Nephron (organoid): ENCODE results near the gene RGSL1.

Source experiments
- H3K27ac Mint-ChIP-seq, 3 experiments: 2 replicates each; pipeline ENCODE4 v1.8.0; 2020; ENCODE audit warnings: mixed read lengths in 3 of 3, mild to moderate bottlenecking in 2 of 3, moderate library complexity in 1 of 3
- H3K27me3 Mint-ChIP-seq: 2 replicates; pipeline ENCODE4 v1.8.0; 2021; ENCODE audit warnings: low read depth, mild to moderate bottlenecking, moderate library complexity, mixed read lengths
- H3K36me3 Mint-ChIP-seq: 2 replicates; pipeline ENCODE4 v1.8.0; 2020; ENCODE audit warnings: low read depth, mixed read lengths
- H3K4me1 Mint-ChIP-seq: 2 replicates; pipeline ENCODE4 v1.8.0; 2020; ENCODE audit warnings: mixed read lengths
- H3K4me3 Mint-ChIP-seq, 3 experiments: 2 replicates each; pipeline ENCODE4 v1.8.0; 2020; ENCODE audit warnings: mild to moderate bottlenecking in 3 of 3, mixed read lengths in 3 of 3, moderate library complexity in 2 of 3
- H3K9me3 Mint-ChIP-seq: 2 replicates; pipeline ENCODE4 v1.8.0; 2020; ENCODE audit warnings: mixed read lengths
- CTCF ChIP-seq, 3 experiments: fragments of 200-600 bp; sonication (generic); IDR thresholded peaks; one replicate each; pipeline ENCODE4 v1.5.0; 2021; ENCODE audit warnings: antibody characterized with exemption in 3 of 3; ENCODE audit not compliant: unreplicated experiment in 3 of 3

Gene RGSL1

GRCh38 chr1:182408435-182409075 is 41.4 kb upstream of the RGSL1 start:
- no peaks in the 10 kb centered on the region for H3K4me1 Mint-ChIP-seq

GRCh38 chr1:182410138-182410537 is 39.8 kb upstream of the RGSL1 start:
- Mint-ChIP-seq H3K9me3 (no peaks in the 10 kb centered on the region), H3K4me1 (no peaks in the 10 kb centered on the region), H3K27me3 (peaks cover 4% of the 10 kb centered on the region), H3K36me3 (no peaks in the 10 kb centered on the region), H3K27ac (no peak overlapping the region), H3K4me3 (no peak overlapping the region)
- no peak for TF ChIP-seq CTCF (IDR thresholded peaks at IDR 0.05; ENCODE audit: unreplicated experiment in 3 of 3)

More at GRCh38 chr1:182408435-182409075, 41.4 kb upstream of the RGSL1 start:
- peaks cover 4% of the 10 kb centered on the region for H3K27me3 Mint-ChIP-seq
- H3K36me3 Mint-ChIP-seq = no peaks in the 10 kb centered on the region
- peak overlapping the region; percentile 13 to 90 (median 45) for H3K27ac Mint-ChIP-seq
- TF ChIP-seq CTCF (IDR thresholded peaks at IDR 0.05; ENCODE audit: unreplicated experiment in 3 of 3) = no peak
- H3K4me3 Mint-ChIP-seq = no peak overlapping the region
- no peaks in the 10 kb centered on the region for H3K9me3 Mint-ChIP-seq

GRCh38 chr1:182410620-182411273 is 39.2 kb upstream of the RGSL1 start:
- no peak overlapping the region for H3K4me3 Mint-ChIP-seq
- H3K36me3 Mint-ChIP-seq = no peaks in the 10 kb centered on the region
- H3K27me3 Mint-ChIP-seq = peaks cover 5% of the 10 kb centered on the region
- H3K4me1 Mint-ChIP-seq = no peaks in the 10 kb centered on the region
- no peaks in the 10 kb centered on the region for H3K9me3 Mint-ChIP-seq
- TF ChIP-seq CTCF (IDR thresholded peaks at IDR 0.05; ENCODE audit: unreplicated experiment in 3 of 3) = no peak
- H3K27ac Mint-ChIP-seq = no peak overlapping the region

- Mint-ChIP-seq H3K4me3 (no peak overlapping the region), H3K27me3 (peaks cover 7% of the 10 kb centered on the region), H3K4me1 (no peaks in the 10 kb centered on the region), H3K27ac (no peak overlapping the region), H3K36me3 (no peaks in the 10 kb centered on the region), H3K9me3 (no peaks in the 10 kb centered on the region)
- no peak for TF ChIP-seq CTCF (IDR thresholded peaks at IDR 0.05; ENCODE audit: unreplicated experiment in 3 of 3)
These were observed 36.5 kb upstream of the RGSL1 start for GRCh38 chr1:182413486-182413885.

GRCh38 chr1:182413969-182414368 is 36.0 kb upstream of the RGSL1 start:
- H3K9me3 Mint-ChIP-seq = no peaks in the 10 kb centered on the region
- TF ChIP-seq CTCF (IDR thresholded peaks at IDR 0.05; ENCODE audit: unreplicated experiment in 3 of 3) = no peak
- no peaks in the 10 kb centered on the region for H3K36me3 Mint-ChIP-seq
- no peak overlapping the region for H3K27ac Mint-ChIP-seq
- H3K4me1 Mint-ChIP-seq = no peaks in the 10 kb centered on the region
- no peak overlapping the region for H3K4me3 Mint-ChIP-seq
- peaks cover 9% of the 10 kb centered on the region for H3K27me3 Mint-ChIP-seq

- Mint-ChIP-seq H3K9me3 (no peaks in the 10 kb centered on the region), H3K27ac (peak overlapping the region in 1 of 3 experiments; percentile 1), H3K27me3 (peaks cover 8% of the 10 kb centered on the region), H3K36me3 (no peaks in the 10 kb centered on the region), H3K4me3 (no peak overlapping the region), H3K4me1 (no peaks in the 10 kb centered on the region)
- TF ChIP-seq CTCF (IDR thresholded peaks at IDR 0.05; ENCODE audit: unreplicated experiment in 3 of 3) = no peak
These were observed 34.2 kb upstream of the RGSL1 start for GRCh38 chr1:182415789-182416188.
